ENCODE data around the gene PTTG1IP.

DNA sequence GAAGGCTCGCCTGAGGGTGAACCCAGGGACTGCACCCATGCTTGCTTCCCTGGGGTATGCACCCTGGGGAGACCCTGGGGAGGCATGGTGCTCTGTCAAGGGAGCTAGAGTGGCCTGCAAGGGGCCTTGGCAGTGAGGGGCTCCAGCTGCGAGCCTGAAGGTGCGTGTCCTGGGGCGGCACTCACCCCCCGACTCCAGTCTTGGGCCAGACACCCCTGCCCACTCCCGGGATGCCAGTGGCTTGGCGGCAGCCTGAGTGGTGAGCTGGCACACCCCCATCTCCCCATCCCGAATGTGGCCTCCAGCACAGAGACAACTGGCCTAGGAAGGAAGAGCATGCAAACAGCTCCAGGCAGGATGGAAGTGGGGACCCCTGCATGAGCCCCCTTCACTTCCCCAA lies 58.3 kb downstream of the PTTG1IP start:
- TF ChIP-seq, protein P1, sequence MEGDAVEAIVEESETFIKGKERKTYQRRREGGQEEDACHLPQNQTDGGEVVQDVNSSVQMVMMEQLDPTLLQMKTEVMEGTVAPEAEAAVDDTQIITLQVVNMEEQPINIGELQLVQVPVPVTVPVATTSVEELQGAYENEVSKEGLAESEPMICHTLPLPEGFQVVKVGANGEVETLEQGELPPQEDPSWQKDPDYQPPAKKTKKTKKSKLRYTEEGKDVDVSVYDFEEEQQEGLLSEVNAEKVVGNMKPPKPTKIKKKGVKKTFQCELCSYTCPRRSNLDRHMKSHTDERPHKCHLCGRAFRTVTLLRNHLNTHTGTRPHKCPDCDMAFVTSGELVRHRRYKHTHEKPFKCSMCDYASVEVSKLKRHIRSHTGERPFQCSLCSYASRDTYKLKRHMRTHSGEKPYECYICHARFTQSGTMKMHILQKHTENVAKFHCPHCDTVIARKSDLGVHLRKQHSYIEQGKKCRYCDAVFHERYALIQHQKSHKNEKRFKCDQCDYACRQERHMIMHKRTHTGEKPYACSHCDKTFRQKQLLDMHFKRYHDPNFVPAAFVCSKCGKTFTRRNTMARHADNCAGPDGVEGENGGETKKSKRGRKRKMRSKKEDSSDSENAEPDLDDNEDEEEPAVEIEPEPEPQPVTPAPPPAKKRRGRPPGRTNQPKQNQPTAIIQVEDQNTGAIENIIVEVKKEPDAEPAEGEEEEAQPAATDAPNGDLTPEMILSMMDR (IDR thresholded peaks at IDR 0.05): no peak
- TF ChIP-seq ZFX (IDR thresholded peaks at IDR 0.05; ENCODE audit: borderline replicate concordance): no peak

Measured in 22Rv1 (cell line).